Peyer's patch (tissue), 4 donors: Measurements from ENCODE around the gene ATG2A.

Experiments
- CTCF ChIP-seq, 6 experiments: fragments of 450-650 bp in 4 of 6; fragments of 200-600 bp in 2 of 6; sonication (generic) in 1 of 6; IDR thresholded peaks; one replicate each; pipeline ENCODE4 v1.5.1; 2017 to 2019; ENCODE audit warnings: antibody characterized with exemption in 6 of 6, mild to moderate bottlenecking in 3 of 6, moderate library complexity in 1 of 6
- POLR2A ChIP-seq, 2 donors: fragments of 450-650 bp; IDR thresholded peaks; one replicate each; pipeline ENCODE4 v1.5.1; 2017; ENCODE audit warnings: antibody characterized with exemption in 2 of 2, mild to moderate bottlenecking in 2 of 2, moderate library complexity in 2 of 2

- TF ChIP-seq CTCF (IDR thresholded peaks at IDR 0.05) (no peak), POLR2A (IDR thresholded peaks at IDR 0.05) (no peak)
These were observed 62.2 kb downstream of the ATG2A start for GRCh38 chr11:64854534-64855502.
